HepG2 (cell line): Measurements from ENCODE around the gene ZBTB45. TPM values are rescaled to one million over a fixed set of nuclear protein-coding genes. Genes with fewer than 3 reads are reported as not detected.

Experiments
- ATAC-seq: fragments of 200-7000 bp; cut with Tn5 transposase; 3 replicates; pipeline ENCODE4 v1.9.1; 2020; ENCODE audit warnings: mild to moderate bottlenecking, moderate library complexity
- BruUV-seq: library from RNA; stranded (reverse); fragments of 400-500 nt; replicated peaks from 2 replicates; lab custom pipeline; 2021; lab: Mats Ljungman, UMichigan
- CTCF ChIA-PET: fragments of 300-600 bp; formaldehyde crosslinking; extraction: SDS; loops from one replicate; lab custom pipeline; 2021; ENCODE audit warnings: low total read pairs, inconsistent platforms, low intra/inter-chr PET ratio; lab: Yijun Ruan, JAX
- POLR2A ChIA-PET: fragments of 350-600 bp; sonication (Branson Sonifier 250); formaldehyde crosslinking; loops from one replicate; lab custom pipeline; 2020; ENCODE audit warnings: antibody characterized with exemption, inconsistent platforms; lab: Yijun Ruan, JAX
- DNase-seq: peaks from one replicate; pipeline ENCODE4 v3.0.0-alpha.2; 2015; ENCODE audit warnings: low spot score
- FAIRE-seq: peaks from 3 replicates; lab custom pipeline; 2011; peaks lifted over from hg19 to GRCh38; lab: Jason Lieb, UNC
- H2AFZ ChIP-seq: one replicate; pipeline ENCODE4 v1.6.1; 2011; ENCODE audit warnings: low read length, inconsistent platforms
- H3K27ac ChIP-seq: fragments of 300-600 bp; 3 replicates; pipeline ENCODE4 v1.8.0; 2011; ENCODE audit warnings: mixed run types, mild to moderate bottlenecking, mixed read lengths, low read length, inconsistent platforms; ENCODE audit not compliant: insufficient read depth; ENCODE audit errors: extremely low read length
- H3K27me3 ChIP-seq, 2 experiments: fragments of 200-600 bp in 1 of 2; 2 replicates in 1 of 2; 3 replicates in 1 of 2; pipeline versions ENCODE4 v1.6.0 to v1.8.0; 2011; ENCODE audit warnings: low read length in 2 of 2, mild to moderate bottlenecking in 2 of 2, moderate library complexity in 2 of 2, inconsistent platforms in 1 of 2; ENCODE audit not compliant: insufficient read depth in 2 of 2, control insufficient read depth in 1 of 2
- H3K36me3 ChIP-seq, 2 experiments: fragments of 200-600 bp in 1 of 2; replicated peaks in 1 of 2; 2 replicates in 1 of 2; 3 replicates in 1 of 2; pipeline versions ENCODE4 v1.5.1 to v1.8.0; 2011; ENCODE audit warnings: low read length in 2 of 2, inconsistent platforms in 1 of 2; ENCODE audit not compliant: insufficient read depth in 2 of 2, control insufficient read depth in 1 of 2
- H3K4me1 ChIP-seq: 2 replicates; pipeline ENCODE4 v1.5.1; 2012; ENCODE audit warnings: low read length, inconsistent platforms; ENCODE audit not compliant: insufficient read depth
- H3K4me2 ChIP-seq: 2 replicates; pipeline ENCODE4 v1.6.0; 2011; ENCODE audit warnings: low read depth, low read length, inconsistent platforms
- H3K4me3 ChIP-seq, 3 experiments: fragments of 200-600 bp in 1 of 3; sonication (generic), shearing (Covaris generic) in 1 of 3; replicated peaks in 1 of 3; 2 replicates each; pipeline ENCODE4 v1.5.1; 2011 to 2016; ENCODE audit warnings: low read length in 3 of 3, inconsistent platforms in 2 of 3, low read depth in 2 of 3, mild to moderate bottlenecking in 2 of 3, control low read depth in 1 of 3, mixed read lengths in 1 of 3; ENCODE audit not compliant: insufficient read depth in 1 of 3
- H3K79me2 ChIP-seq: one replicate; pipeline ENCODE4 v1.6.1; 2011; ENCODE audit warnings: low read length, inconsistent platforms; ENCODE audit not compliant: insufficient read depth
- H3K9ac ChIP-seq: 2 replicates; pipeline ENCODE4 v1.6.0; 2011; ENCODE audit warnings: mild to moderate bottlenecking, low read depth, low read length, inconsistent platforms; ENCODE audit not compliant: insufficient read depth
- H3K9me3 ChIP-seq: 2 replicates; pipeline ENCODE4 v1.5.1; 2012; ENCODE audit warnings: mild to moderate bottlenecking, low read length
- H4K20me1 ChIP-seq: 2 replicates; pipeline ENCODE4 v1.6.0; 2011; ENCODE audit warnings: inconsistent platforms, mild to moderate bottlenecking, low read length, moderate library complexity; ENCODE audit not compliant: insufficient read depth
- AGO2 ChIP-seq: fragments of 200-400 bp; formaldehyde crosslinking; optimal IDR thresholded peaks from 2 replicates; pipeline ENCODE3; 2017; ENCODE audit warnings: mild to moderate bottlenecking, low read depth, low read length, moderate library complexity
- DMAP1 ChIP-seq: IDR thresholded peaks from 2 replicates; pipeline ENCODE4 v1.6.1; 2016
- FOXJ3 ChIP-seq: sonication (generic); formaldehyde crosslinking; IDR thresholded peaks from 2 replicates; pipeline ENCODE4 v1.4.0; 2020; ENCODE audit warnings: missing genetic modification reagents, mild to moderate bottlenecking, borderline replicate concordance
- HNRNPLL ChIP-seq: fragments of 200-400 bp; formaldehyde crosslinking; IDR thresholded peaks from 2 replicates; pipeline ENCODE4 v1.6.1; 2017; ENCODE audit warnings: mild to moderate bottlenecking, low read depth, low read length; ENCODE audit not compliant: poor library complexity, severe bottlenecking
- MLXIP ChIP-seq: sonication (generic); formaldehyde crosslinking; IDR thresholded peaks from 2 replicates; pipeline ENCODE4 v1.9.0; 2021; ENCODE audit warnings: missing genetic modification reagents, borderline replicate concordance
- POLR2A ChIP-seq, 2 experiments: IDR thresholded peaks; 2 replicates each; pipeline ENCODE4 v1.6.1; 2011; ENCODE audit warnings: low read depth in 2 of 2, low read length in 2 of 2, mild to moderate bottlenecking in 1 of 2, moderate library complexity in 1 of 2; ENCODE audit not compliant: insufficient read depth in 1 of 2
- RBFOX2 ChIP-seq: fragments of 200-400 bp; formaldehyde crosslinking; IDR thresholded peaks from 2 replicates; pipeline ENCODE4 v1.6.1; 2017; ENCODE audit warnings: low read depth, mild to moderate bottlenecking, low read length
- ZNF496 ChIP-seq: sonication (generic); formaldehyde crosslinking; IDR thresholded peaks from 2 replicates; pipeline ENCODE4 v1.8.1; 2023; ENCODE audit warnings: mild to moderate bottlenecking, moderate library complexity, missing genetic modification reagents; ENCODE audit not compliant: insufficient replicate concordance
- ZNF510 ChIP-seq: sonication (generic); formaldehyde crosslinking; IDR thresholded peaks from 2 replicates; pipeline ENCODE4 v1.4.0; 2020; ENCODE audit warnings: low read depth, mild to moderate bottlenecking, missing genetic modification reagents
- WGBS: methylation state at CpG from one replicate; pipeline ENCODE4 v1.1.6; 2017; ENCODE audit warnings: low lambda C conversion rate; 5-methylcytosine and 5-hydroxymethylcytosine counted together
- in situ Hi-C: cut with HindIII; loops from 2 replicates; pipeline ENCODE4 v1.10.0; 2017; ENCODE audit warnings: low pct_unique_long_range_greater_than_20kb; ENCODE audit not compliant: extremely low pct_ligation_motif_present
- intact Hi-C: fragments of 100-400 bp; cut with micrococcal nuclease; formaldehyde crosslinking; loops from one replicate; pipeline ENCODE4 v1.10.0; 2022; ENCODE audit not compliant: unreplicated experiment
- polyA plus RNA-seq, 8 experiments: library from polyadenylated mRNA; depleted of rRNA in 3 of 8; stranded (reverse) in 7 of 8; unstranded in 1 of 8; fragments of >200 nt; fragmentation: Illumina TruSeq in 4 of 8; extraction: Trizol in 4 of 8; gene quantifications; 2 replicates each; pipeline versions ENCODE4 v1.2.1 to v1.2.3, GENCODE V29; 2011 to 2016; ENCODE audit warnings: low read depth in 4 of 8, missing spikeins in 1 of 8, mixed read lengths in 1 of 8; ENCODE audit not compliant: insufficient read depth in 1 of 8
- total RNA-seq, 5 experiments: library from RNA; depleted of rRNA; stranded (reverse); fragments of >200 nt; fragmentation: Illumina TruSeq; extraction: Trizol; gene quantifications; 2 replicates each; pipeline ENCODE4 v1.2.3, GENCODE V29; 2016; ENCODE audit warnings: low read depth in 1 of 5

The ZBTB45 gene
- total and polyA plus RNA-seq, 2 of the 13 experiments (the other 11 are each of a cell fraction or from before 2014, with no cell fraction given), result 3.0 to 3.7 TPM

GRCh38 chr19:58548859-58549663 is 29.5 kb upstream of the ZBTB45 start:
- H3K9me3 ChIP-seq, result no peaks in the 10 kb centered on the region
- ChIA-PET CTCF (no interaction called here), POLR2A (interaction anchor here (2.5 kb wide), 1 partner anchor 10 kb away, joined by 8 read pairs; no protein-coding TSS in a partner anchor)
- no peak overlapping the region for H3K4me3 ChIP-seq
- FAIRE-seq (no peak), DNase-seq (no peak), ATAC-seq (no peak)
- no peak overlapping the region for H2AFZ ChIP-seq
- intact Hi-C loops (no loop called here), in situ Hi-C loops (no loop called here)
- H3K27ac ChIP-seq, result no peak overlapping the region
- peaks cover 34% of the 10 kb centered on the region for H3K4me1 ChIP-seq
- peaks cover 35 to 70% of the 10 kb centered on the region in 2 experiments for H3K36me3 ChIP-seq
- no TSS peak for BruUV-seq
- no peak overlapping the region for H3K4me2 ChIP-seq
- H3K79me2 ChIP-seq, result peaks cover 41% of the 10 kb centered on the region
- 90% methylated on average over 8 of the region's 20 CpGs for WGBS
- H4K20me1 ChIP-seq, result peaks cover 49% of the 10 kb centered on the region
- TF ChIP-seq DMAP1 (CRISPR knock-in tag) (no peak), ZNF496 (no peak), MLXIP (no peak), ZNF510 (CRISPR knock-in tag) (no peak), AGO2 (peak; percentile 51), RBFOX2 (0 out of 2 replicates have a peak, but pooled peaks have one; percentile 33), HNRNPLL (peak; percentile 22), FOXJ3 (no peak), POLR2A (IDR thresholded peaks at IDR 0.05; ENCODE audit: insufficient read depth in 1 of 2, low read depth in 2 of 2, low read length in 2 of 2) (peak in 1 of 2 experiments; percentile 18; a peak in 1 of 4 replicates)
- no peaks in the 10 kb centered on the region; a peak in 1 of 5 replicates for H3K27me3 ChIP-seq
- H3K9ac ChIP-seq, result no peak overlapping the region
